ENCODE measurements around the gene CENPF.
"Not testable (repeated sequence)": the region's sequence is repeated elsewhere in the genome, so short reads cannot be mapped to it uniquely, and the experiment has no call there.

- not testable (repeated sequence) for TF ChIP-seq ZNF174 (CRISPR knock-in tag; IDR thresholded peaks at IDR 0.05); POLR2AphosphoS5 (IDR thresholded peaks at IDR 0.05; ENCODE audit: control insufficient read depth, insufficient read depth, low read depth, low read length); MEF2D (tag; conservative IDR thresholded peaks at IDR 0.05; ENCODE audit: low read depth); ELF4 (CRISPR knock-in tag; IDR thresholded peaks at IDR 0.05); CREM (IDR thresholded peaks at IDR 0.05; ENCODE audit: low read depth); USF2 (CRISPR knock-in tag; IDR thresholded peaks at IDR 0.05); MYNN (IDR thresholded peaks at IDR 0.05); MYNN (CRISPR knock-in tag; IDR thresholded peaks at IDR 0.05); YY1 (IDR thresholded peaks at IDR 0.05; ENCODE audit: borderline replicate concordance in 1 of 3, control insufficient read depth in 1 of 3, extremely low read depth in 1 of 3, insufficient read depth in 3 of 3, insufficient read length in 1 of 3, insufficient replicate concordance in 2 of 3, low read depth in 1 of 3, low read length in 2 of 3); ZNF24 (IDR thresholded peaks at IDR 0.05); SIN3A (IDR thresholded peaks at IDR 0.05; ENCODE audit: borderline replicate concordance in 2 of 2, control insufficient read depth in 1 of 2, low read depth in 2 of 2, low read length in 2 of 2)
- TF ChIP-seq, protein P1, sequence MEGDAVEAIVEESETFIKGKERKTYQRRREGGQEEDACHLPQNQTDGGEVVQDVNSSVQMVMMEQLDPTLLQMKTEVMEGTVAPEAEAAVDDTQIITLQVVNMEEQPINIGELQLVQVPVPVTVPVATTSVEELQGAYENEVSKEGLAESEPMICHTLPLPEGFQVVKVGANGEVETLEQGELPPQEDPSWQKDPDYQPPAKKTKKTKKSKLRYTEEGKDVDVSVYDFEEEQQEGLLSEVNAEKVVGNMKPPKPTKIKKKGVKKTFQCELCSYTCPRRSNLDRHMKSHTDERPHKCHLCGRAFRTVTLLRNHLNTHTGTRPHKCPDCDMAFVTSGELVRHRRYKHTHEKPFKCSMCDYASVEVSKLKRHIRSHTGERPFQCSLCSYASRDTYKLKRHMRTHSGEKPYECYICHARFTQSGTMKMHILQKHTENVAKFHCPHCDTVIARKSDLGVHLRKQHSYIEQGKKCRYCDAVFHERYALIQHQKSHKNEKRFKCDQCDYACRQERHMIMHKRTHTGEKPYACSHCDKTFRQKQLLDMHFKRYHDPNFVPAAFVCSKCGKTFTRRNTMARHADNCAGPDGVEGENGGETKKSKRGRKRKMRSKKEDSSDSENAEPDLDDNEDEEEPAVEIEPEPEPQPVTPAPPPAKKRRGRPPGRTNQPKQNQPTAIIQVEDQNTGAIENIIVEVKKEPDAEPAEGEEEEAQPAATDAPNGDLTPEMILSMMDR (IDR thresholded peaks at IDR 0.05 in 2 of 3, conservative IDR thresholded peaks at IDR 0.05 in 1 of 3; ENCODE audit: insufficient read depth in 2 of 3, low read depth in 1 of 3, low read length in 3 of 3) = not testable (repeated sequence)
- TF ChIP-seq, protein P2, sequence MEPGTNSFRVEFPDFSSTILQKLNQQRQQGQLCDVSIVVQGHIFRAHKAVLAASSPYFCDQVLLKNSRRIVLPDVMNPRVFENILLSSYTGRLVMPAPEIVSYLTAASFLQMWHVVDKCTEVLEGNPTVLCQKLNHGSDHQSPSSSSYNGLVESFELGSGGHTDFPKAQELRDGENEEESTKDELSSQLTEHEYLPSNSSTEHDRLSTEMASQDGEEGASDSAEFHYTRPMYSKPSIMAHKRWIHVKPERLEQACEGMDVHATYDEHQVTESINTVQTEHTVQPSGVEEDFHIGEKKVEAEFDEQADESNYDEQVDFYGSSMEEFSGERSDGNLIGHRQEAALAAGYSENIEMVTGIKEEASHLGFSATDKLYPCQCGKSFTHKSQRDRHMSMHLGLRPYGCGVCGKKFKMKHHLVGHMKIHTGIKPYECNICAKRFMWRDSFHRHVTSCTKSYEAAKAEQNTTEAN (CRISPR knock-in tag; IDR thresholded peaks at IDR 0.05) = not testable (repeated sequence)
- TF ChIP-seq, protein P3, sequence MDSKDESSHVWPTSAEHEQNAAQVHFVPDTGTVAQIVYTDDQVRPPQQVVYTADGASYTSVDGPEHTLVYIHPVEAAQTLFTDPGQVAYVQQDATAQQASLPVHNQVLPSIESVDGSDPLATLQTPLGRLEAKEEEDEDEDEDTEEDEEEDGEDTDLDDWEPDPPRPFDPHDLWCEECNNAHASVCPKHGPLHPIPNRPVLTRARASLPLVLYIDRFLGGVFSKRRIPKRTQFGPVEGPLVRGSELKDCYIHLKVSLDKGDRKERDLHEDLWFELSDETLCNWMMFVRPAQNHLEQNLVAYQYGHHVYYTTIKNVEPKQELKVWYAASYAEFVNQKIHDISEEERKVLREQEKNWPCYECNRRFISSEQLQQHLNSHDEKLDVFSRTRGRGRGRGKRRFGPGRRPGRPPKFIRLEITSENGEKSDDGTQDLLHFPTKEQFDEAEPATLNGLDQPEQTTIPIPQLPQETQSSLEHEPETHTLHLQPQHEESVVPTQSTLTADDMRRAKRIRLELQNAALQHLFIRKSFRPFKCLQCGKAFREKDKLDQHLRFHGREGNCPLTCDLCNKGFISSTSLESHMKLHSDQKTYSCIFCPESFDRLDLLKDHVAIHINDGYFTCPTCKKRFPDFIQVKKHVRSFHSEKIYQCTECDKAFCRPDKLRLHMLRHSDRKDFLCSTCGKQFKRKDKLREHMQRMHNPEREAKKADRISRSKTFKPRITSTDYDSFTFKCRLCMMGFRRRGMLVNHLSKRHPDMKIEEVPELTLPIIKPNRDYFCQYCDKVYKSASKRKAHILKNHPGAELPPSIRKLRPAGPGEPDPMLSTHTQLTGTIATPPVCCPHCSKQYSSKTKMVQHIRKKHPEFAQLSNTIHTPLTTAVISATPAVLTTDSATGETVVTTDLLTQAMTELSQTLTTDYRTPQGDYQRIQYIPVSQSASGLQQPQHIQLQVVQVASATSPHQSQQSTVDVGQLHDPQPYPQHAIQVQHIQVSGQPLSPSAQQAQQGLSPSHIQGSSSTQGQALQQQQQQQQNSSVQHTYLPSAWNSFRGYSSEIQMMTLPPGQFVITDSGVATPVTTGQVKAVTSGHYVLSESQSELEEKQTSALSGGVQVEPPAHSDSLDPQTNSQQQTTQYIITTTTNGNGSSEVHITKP (IDR thresholded peaks at IDR 0.05; ENCODE audit: partially characterized antibody) = not testable (repeated sequence)
- TF ChIP-seq POLR2G (IDR thresholded peaks at IDR 0.05; ENCODE audit: low read depth, low read length) = peak; percentile 50; the same call in 1 of the 2 replicates
Observed at GRCh38 chr1:214608216-214608783, 5.3 kb downstream of the CENPF start.
